Lower lobe of right lung (tissue), 2 donors: ENCODE measurements around the gene ADIRF. TPM values are rescaled to one million over a fixed set of nuclear protein-coding genes. Genes with fewer than 3 reads are reported as not detected.
"Not testable (repeated sequence)": the region's sequence is repeated elsewhere in the genome, so short reads cannot be mapped to it uniquely, and the experiment has no call there.

Experiments used
- ATAC-seq, 2 donors: fragments of 200-7000 bp; cut with Tn5 transposase; one replicate each; pipeline ENCODE4 v1.9.1; 2020 to 2022; ENCODE audit warnings: mild to moderate bottlenecking in 2 of 2, moderate library complexity in 2 of 2
- DNase-seq: peaks from one replicate; pipeline ENCODE4 v3.0.0-alpha.2; 2020
- H3K27ac ChIP-seq: fragments of 200-600 bp; one replicate; pipeline ENCODE4 v1.8.0; 2022
- H3K27me3 ChIP-seq: fragments of 200-600 bp; one replicate; pipeline ENCODE4 v1.8.0; 2022; ENCODE audit warnings: low read depth
- H3K36me3 ChIP-seq: fragments of 200-600 bp; one replicate; pipeline ENCODE4 v1.8.0; 2022; ENCODE audit warnings: mild to moderate bottlenecking
- H3K4me1 ChIP-seq: fragments of 200-600 bp; one replicate; pipeline ENCODE4 v1.8.0; 2022
- H3K4me3 ChIP-seq: fragments of 200-600 bp; one replicate; pipeline ENCODE4 v1.8.0; 2022; ENCODE audit warnings: mild to moderate bottlenecking
- H3K9me3 ChIP-seq: fragments of 200-600 bp; one replicate; pipeline ENCODE4 v1.8.0; 2022
- intact Hi-C: fragments of 100-400 bp; cut with DNase I; formaldehyde crosslinking; loops from one replicate; pipeline ENCODE4 v1.11.0; 2022
- total RNA-seq: library from RNA; stranded (reverse); fragmentation: NEBNext Ultra II Directional; extraction: Animal tissue kit (Norgen Biotek cat#: 25700); gene quantifications from one replicate; pipeline ENCODE4 v1.2.1, GENCODE V29; 2021
- TF ChIP-seq, protein P1 (sequence below): fragments of 200-600 bp; IDR thresholded peaks from one replicate; pipeline ENCODE4 v1.8.0; 2022; ENCODE audit warnings: antibody characterized with exemption, mild to moderate bottlenecking
- donor health status: DM: no; HTN: yes; CAD: no; lungs with severe emphysema.

The ADIRF gene
- total RNA-seq, 1 donor from 2014 or later, result 158 TPM

DNA sequence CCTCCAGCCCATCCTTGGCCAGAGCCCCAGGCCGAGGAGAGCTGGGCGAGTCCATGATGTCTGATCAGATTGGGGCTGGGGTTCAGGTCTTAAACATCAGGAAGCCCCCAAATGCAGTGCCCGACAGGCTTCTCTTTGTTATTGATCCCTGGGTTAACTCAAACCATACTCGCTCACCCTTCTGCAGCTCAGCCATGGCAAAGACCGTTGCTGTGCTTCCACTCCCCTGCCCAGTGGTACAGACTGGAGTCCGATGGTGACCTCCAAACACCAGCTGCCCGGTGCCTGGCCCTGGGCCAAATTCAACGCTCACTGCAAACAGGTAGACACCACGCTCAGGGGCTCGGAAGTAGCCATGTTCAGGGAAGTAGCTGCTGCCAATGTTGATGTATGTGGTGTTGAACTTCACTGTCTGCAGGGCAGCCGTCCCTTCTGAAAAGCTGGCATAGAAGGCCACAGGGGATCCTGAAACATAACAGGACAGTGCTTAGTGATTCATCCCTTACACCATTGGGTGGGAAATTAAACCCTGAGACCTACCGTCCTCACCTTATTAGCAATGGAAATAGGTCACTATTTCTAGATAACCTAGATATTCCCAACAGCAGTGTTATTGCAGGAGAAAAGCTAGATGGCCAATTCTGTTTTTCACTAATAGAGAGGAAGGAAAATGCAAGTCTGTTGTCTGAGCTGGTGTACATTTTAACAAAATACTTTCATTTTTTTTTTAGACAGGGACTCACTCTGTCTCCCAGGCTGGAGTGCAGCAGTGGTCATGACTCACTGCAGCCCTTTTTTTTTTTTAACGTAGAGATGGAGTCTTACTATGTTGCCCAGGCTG, 31.4 kb upstream of the ADIRF start:
- Histone ChIP-seq H3K9me3 (no peaks in the 10 kb centered on the region), H3K4me1 (no peaks in the 10 kb centered on the region), H3K27ac (no peak overlapping the region), H3K27me3 (no peaks in the 10 kb centered on the region), H3K4me3 (no peak overlapping the region), H3K36me3 (peaks cover 34% of the 10 kb centered on the region)
- DNase-seq (no peak), ATAC-seq (no peak)
- TF ChIP-seq, protein P1, sequence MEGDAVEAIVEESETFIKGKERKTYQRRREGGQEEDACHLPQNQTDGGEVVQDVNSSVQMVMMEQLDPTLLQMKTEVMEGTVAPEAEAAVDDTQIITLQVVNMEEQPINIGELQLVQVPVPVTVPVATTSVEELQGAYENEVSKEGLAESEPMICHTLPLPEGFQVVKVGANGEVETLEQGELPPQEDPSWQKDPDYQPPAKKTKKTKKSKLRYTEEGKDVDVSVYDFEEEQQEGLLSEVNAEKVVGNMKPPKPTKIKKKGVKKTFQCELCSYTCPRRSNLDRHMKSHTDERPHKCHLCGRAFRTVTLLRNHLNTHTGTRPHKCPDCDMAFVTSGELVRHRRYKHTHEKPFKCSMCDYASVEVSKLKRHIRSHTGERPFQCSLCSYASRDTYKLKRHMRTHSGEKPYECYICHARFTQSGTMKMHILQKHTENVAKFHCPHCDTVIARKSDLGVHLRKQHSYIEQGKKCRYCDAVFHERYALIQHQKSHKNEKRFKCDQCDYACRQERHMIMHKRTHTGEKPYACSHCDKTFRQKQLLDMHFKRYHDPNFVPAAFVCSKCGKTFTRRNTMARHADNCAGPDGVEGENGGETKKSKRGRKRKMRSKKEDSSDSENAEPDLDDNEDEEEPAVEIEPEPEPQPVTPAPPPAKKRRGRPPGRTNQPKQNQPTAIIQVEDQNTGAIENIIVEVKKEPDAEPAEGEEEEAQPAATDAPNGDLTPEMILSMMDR, result no peak
- intact Hi-C loops, result no loop called here

DNA sequence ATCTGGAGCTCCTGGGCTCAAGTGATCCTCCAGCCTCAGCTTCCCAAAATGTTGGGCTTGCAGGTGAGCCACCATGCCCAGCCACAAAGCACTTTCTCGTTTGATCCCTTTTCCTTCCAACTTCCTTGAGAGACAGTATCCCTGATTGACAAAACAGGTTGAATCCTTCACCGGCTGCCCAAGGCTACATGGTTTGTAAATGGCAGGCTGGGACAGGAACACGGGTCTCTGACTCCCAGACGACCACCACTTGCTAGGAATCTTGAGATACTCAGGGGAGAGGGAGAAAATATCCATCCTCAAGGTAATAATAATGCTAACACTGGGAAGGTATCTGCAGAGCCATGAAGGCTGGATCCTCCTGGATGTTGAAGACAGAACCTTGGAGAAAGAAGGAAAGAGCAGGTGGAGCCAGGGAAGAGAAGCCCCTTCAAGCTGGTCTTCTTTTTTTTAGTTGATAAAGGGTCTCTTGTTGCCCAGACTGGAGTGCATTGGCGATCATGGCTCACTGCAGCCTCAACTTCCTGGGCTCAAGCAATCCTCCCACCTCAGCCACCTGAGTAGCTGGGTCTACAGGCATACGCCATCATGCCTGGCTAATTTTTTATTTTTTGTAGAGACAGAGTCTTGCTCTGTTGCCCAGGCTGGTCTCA, 30.7 kb upstream of the ADIRF start:
- H3K27ac ChIP-seq, result no peak overlapping the region
- DNase-seq, result no peak
- peaks cover 34% of the 10 kb centered on the region for H3K36me3 ChIP-seq
- no peak for ATAC-seq
- H3K9me3 ChIP-seq, result no peaks in the 10 kb centered on the region
- H3K4me1 ChIP-seq, result no peaks in the 10 kb centered on the region
- TF ChIP-seq, protein P1, result no peak
- no peak overlapping the region for H3K4me3 ChIP-seq
- no peaks in the 10 kb centered on the region for H3K27me3 ChIP-seq
- intact Hi-C loops, result no loop called here

DNA sequence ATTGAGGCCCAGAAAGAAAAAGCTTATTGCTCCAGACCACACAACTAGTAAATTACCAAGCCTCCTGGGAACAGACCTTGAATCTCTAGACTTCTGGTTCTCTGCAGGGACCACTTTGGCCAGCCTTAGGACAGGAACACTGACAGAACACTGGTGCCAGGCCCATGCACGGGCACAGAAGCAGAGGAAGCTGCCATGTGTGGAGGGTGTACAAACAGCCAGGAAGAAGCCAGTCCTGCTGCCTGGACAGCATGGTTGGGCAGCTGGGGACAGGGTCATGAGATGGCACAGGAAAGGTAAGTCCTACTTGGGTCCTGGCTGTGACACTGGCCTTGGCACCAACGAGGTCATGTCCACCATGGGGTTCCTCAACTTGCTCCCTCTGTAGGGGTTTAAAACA, 30.0 kb upstream of the ADIRF start:
- H3K27me3 ChIP-seq, result no peaks in the 10 kb centered on the region
- no peak overlapping the region for H3K4me3 ChIP-seq
- no peaks in the 10 kb centered on the region for H3K9me3 ChIP-seq
- DNase-seq, result no peak
- peaks cover 34% of the 10 kb centered on the region for H3K36me3 ChIP-seq
- TF ChIP-seq, protein P1, result no peak
- intact Hi-C loops, result no loop called here
- ATAC-seq, result no peak
- H3K4me1 ChIP-seq, result no peaks in the 10 kb centered on the region
- H3K27ac ChIP-seq, result no peak overlapping the region

DNA sequence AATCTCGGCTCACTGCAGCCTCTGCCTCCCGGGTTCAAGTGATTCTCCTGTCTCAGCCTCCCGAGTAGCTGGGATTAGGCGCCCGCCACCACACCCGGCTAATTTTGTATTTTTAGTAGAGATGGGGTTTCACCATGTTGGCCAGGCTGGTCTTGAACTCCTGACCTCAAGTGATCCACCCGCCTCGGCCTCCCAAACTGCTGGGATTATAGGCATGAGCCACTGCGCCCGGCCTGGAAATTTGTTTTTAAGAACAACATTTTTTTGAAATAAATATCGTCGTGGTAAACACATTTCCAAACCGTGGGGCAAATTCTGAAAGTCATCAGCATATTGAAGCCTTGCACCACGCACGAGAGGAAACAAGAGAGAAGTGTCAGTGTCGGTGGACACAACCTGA, 28.2 kb upstream of the ADIRF start:
- H3K9me3 ChIP-seq, ATAC-seq, H3K27me3 ChIP-seq, intact Hi-C loops, H3K4me3 ChIP-seq, H3K27ac ChIP-seq, H3K4me1 ChIP-seq, DNase-seq: not testable (repeated sequence)
- peaks cover 34% of the 10 kb centered on the region for H3K36me3 ChIP-seq

DNA sequence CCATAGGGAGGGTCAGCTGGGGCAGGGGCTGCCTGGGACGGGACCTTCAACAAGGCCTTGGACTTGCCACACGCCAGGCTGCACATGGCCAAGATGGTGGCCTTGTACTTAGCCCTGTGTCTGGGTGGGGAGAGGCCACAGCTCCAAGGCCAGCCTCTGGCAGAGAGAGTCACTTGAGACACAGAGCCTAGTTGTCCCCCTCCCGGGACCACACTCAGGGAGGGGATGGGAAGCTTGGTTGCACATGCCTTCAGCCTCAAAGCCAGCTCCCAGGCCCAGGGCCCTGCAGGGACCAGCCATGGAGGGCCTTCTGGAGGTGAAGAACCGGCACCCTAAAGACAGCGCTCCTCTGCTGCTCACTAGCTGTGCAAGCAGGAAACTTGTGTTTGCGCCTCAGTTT, 27.6 kb upstream of the ADIRF start:
- peaks cover 1% of the 10 kb centered on the region for H3K4me1 ChIP-seq
- DNase-seq (no peak), ATAC-seq (no peak)
- intact Hi-C loops, result no loop called here
- TF ChIP-seq, protein P1, result no peak
- peaks cover 34% of the 10 kb centered on the region for H3K36me3 ChIP-seq
- no peak overlapping the region for H3K4me3 ChIP-seq
- H3K27ac ChIP-seq, result no peak overlapping the region
- no peaks in the 10 kb centered on the region for H3K27me3 ChIP-seq
- H3K9me3 ChIP-seq, result no peaks in the 10 kb centered on the region

DNA sequence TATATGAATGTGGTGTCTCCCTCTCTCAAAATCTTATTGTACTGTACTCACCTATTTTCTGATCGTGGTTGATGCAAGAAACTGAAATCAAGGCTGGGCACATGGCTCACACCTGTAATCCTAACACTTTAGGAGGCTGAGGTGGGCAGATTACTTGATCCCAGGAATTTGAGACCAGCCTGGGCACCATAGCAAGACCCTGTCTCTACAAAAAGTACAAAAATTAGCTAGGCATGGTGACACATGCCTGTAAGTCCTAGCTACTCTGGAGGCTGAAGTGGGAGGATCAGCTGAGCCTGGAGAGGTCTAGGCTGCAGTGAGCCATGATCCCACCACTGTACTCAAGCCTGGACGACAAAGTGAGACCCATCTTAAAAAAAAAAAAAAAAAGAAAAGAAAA, 26.9 kb upstream of the ADIRF start:
- Histone ChIP-seq H3K27ac (no peak overlapping the region), H3K27me3 (no peaks in the 10 kb centered on the region), H3K9me3 (no peaks in the 10 kb centered on the region), H3K4me1 (peaks cover 9% of the 10 kb centered on the region), H3K4me3 (no peak overlapping the region), H3K36me3 (peaks cover 30% of the 10 kb centered on the region)
- ATAC-seq (no peak), DNase-seq (no peak)
- intact Hi-C loops, result no loop called here
- TF ChIP-seq, protein P1, result no peak
